ENCODE measurements around the gene PLA1A. TPM values are rescaled to one million over a fixed set of nuclear protein-coding genes. Genes with fewer than 3 reads are reported as not detected.

PLA1A gene
- total and polyA plus RNA-seq, 2 of the 4 experiments (the other 2 are of a cell fraction) = not detected

GRCh38 chr3:119628390-119628789 lies 30.7 kb downstream of the PLA1A start:
- Histone ChIP-seq H3K9ac (ENCODE audit: low read depth, low read length) (no peak overlapping the region), H3K14ac (replicated peaks; ENCODE audit: low read depth, low read length) (no peak overlapping the region), H3K4ac (ENCODE audit: low read depth, low read length) (no peak overlapping the region), H2BK5ac (ENCODE audit: low read depth, low read length, poor library complexity, severe bottlenecking) (no peak overlapping the region), H2AK9ac (replicated peaks; ENCODE audit: low read depth, low read length, poor library complexity) (no peak overlapping the region), H2BK20ac (ENCODE audit: low read depth, low read length) (no peak overlapping the region), H2AFZ (replicated peaks; ENCODE audit: low read length, poor library complexity) (no peak overlapping the region), H3K9me1 (ENCODE audit: insufficient read depth, low read length) (no peaks in the 10 kb centered on the region; the same call in 1 of the 2 replicates), H3K79me1 (ENCODE audit: low read depth in 1 of 2, low read length in 2 of 2) (no peaks in the 10 kb centered on the region), H3K4me1 (ENCODE audit: control insufficient read depth, insufficient read depth, low read length) (peaks cover 10% of the 10 kb centered on the region), H3K23ac (ENCODE audit: low read depth, low read length) (no peak overlapping the region), H3K9me3 (ENCODE audit: control insufficient read depth, insufficient read depth, low read length) (no peaks in the 10 kb centered on the region; the same call in 1 of the 2 replicates), H4K5ac (ENCODE audit: low read depth, low read length) (no peak overlapping the region), H4K91ac (ENCODE audit: insufficient read depth, low read depth, low read length) (no peak overlapping the region), H2AK5ac (ENCODE audit: low read depth, low read length) (no peak overlapping the region), H3K36me3 (ENCODE audit: control insufficient read depth, insufficient read depth, low read length) (no peaks in the 10 kb centered on the region), H2BK15ac (ENCODE audit: low read depth, low read length) (no peak overlapping the region), H3K4me2 (ENCODE audit: low read depth, low read length) (no peak overlapping the region), H3K18ac (ENCODE audit: low read depth, low read length) (no peak overlapping the region), H3K56ac (ENCODE audit: extremely low read depth, insufficient read depth, low read length) (no peak overlapping the region), H2BK120ac (ENCODE audit: low read depth, low read length) (no peak overlapping the region), H3K27ac (ENCODE audit: insufficient read depth, low read length) (no peak overlapping the region), H3K4me3 (ENCODE audit: insufficient read depth, low read depth, low read length) (no peak overlapping the region), H3K27me3 (ENCODE audit: control insufficient read depth, insufficient read depth, low read length) (peaks cover 4% of the 10 kb centered on the region; the same call in 1 of the 2 replicates), H4K20me1 (ENCODE audit: insufficient read depth, low read length) (no peaks in the 10 kb centered on the region), H4K8ac (ENCODE audit: low read depth in 2 of 2, low read length in 2 of 2) (no peak overlapping the region)
- no peak for ATAC-seq (ENCODE audit: low read depth)
- no TSS peak for BruUV-seq (replicated peaks)
- POLR2A ChIA-PET (ENCODE audit: unreplicated experiment) = no interaction called here
- no peak for TF ChIP-seq MAFK (IDR thresholded peaks at IDR 0.05; ENCODE audit: low read depth, low read length)
- TF ChIP-seq BHLHE40 (IDR thresholded peaks at IDR 0.05; ENCODE audit: low read depth, low read length) = no peak
- TF ChIP-seq SMC3 (IDR thresholded peaks at IDR 0.05; ENCODE audit: low read depth, low read length) = no peak
- no peak for TF ChIP-seq CHD1 (IDR thresholded peaks at IDR 0.05; ENCODE audit: low read depth, low read length)
- TF ChIP-seq RCOR1 (IDR thresholded peaks at IDR 0.05; ENCODE audit: insufficient replicate concordance, low read length) = no peak
- no peak for TF ChIP-seq POLR2A (IDR thresholded peaks at IDR 0.05; ENCODE audit: low read depth, low read length)
- no peak for TF ChIP-seq FOS (IDR thresholded peaks at IDR 0.05; ENCODE audit: low read depth, low read length)
- TF ChIP-seq RAD21 (IDR thresholded peaks at IDR 0.05; ENCODE audit: low read length) = no peak
- TF ChIP-seq MAZ (IDR thresholded peaks at IDR 0.05; ENCODE audit: borderline replicate concordance, low read depth, low read length) = no peak
- TF ChIP-seq MXI1 (IDR thresholded peaks at IDR 0.05; ENCODE audit: borderline replicate concordance, low read depth, low read length) = no peak
- TF ChIP-seq CTCF (conservative IDR thresholded peaks at IDR 0.05; ENCODE audit: low read depth, low read length) = no peak
- TF ChIP-seq ELK1 (IDR thresholded peaks at IDR 0.05; ENCODE audit: borderline replicate concordance, low read depth, low read length) = no peak
- no peak for TF ChIP-seq RFX5 (IDR thresholded peaks at IDR 0.05; ENCODE audit: low read depth, low read length)
- TF ChIP-seq USF2 (IDR thresholded peaks at IDR 0.05; ENCODE audit: low read depth, low read length) = no peak
- CTCF ChIA-PET = no interaction called here
- DNase-seq = no peak
- intact Hi-C loops (cut with micrococcal nuclease) (no loop called here), in situ Hi-C loops (cut with MboI; ENCODE audit: low sequenced_read_pairs) (no loop called here), dilution Hi-C loops (cut with HindIII; ENCODE audit: low sequenced_read_pairs, unreplicated experiment) (no loop called here)
- no CpG with 5 or more reads among the region's 4 CpGs for WGBS, 2 experiments (ENCODE audit: extremely low coverage in 2 of 2, insufficient read length in 1 of 2)

Data from IMR-90 (cell line).